ENCODE results near the gene ELANE. TPM values are rescaled to one million over a fixed set of nuclear protein-coding genes. Genes with fewer than 3 reads are reported as not detected.
A peak's percentile ranks its signal among the peaks of the same experiment; 100 is the strongest.

Gene ELANE
- total and polyA plus RNA-seq, 7 donors: 0.64 to 3.6 (median 1.8) TPM; not detected in 3

GRCh38 chr19:866769-867300 is 14.7 kb downstream of the ELANE start:
- H3K36me3 ChIP-seq: peaks cover 5 to 28% (median 9%) of the 10 kb centered on the region in 4 donors
- H3K4me1 ChIP-seq: peaks cover 0 to 57% (median 46%) of the 10 kb centered on the region in 4 donors
- no peak overlapping the region for H3K4me3 ChIP-seq
- no peak overlapping the region for H3K27ac ChIP-seq
- 88 to 89% methylated on average over 38 of the region's 38 CpGs for WGBS, 2 donors
- intact Hi-C loops (cut with DNase I): no loop called here
- H3K9me3 ChIP-seq: no peaks in the 10 kb centered on the region
- TF ChIP-seq POLR2AphosphoS5 (IDR thresholded peaks at IDR 0.05) (no peak), POLR2A (IDR thresholded peaks at IDR 0.05) (no peak), EP300 (IDR thresholded peaks at IDR 0.05) (no peak), CTCF (IDR thresholded peaks at IDR 0.05) (no peak)
- peaks cover 0 to 13% (median 2%) of the 10 kb centered on the region in 3 donors for H3K27me3 ChIP-seq
- DNase-seq: no peak

GRCh38 chr19:867301-867793 is 15.2 kb downstream of the ELANE start:
- intact Hi-C loops (cut with DNase I): no loop called here
- H3K9me3 ChIP-seq: no peaks in the 10 kb centered on the region
- DNase-seq: no peak
- TF ChIP-seq POLR2A (IDR thresholded peaks at IDR 0.05) (no peak), CTCF (IDR thresholded peaks at IDR 0.05) (no peak), POLR2AphosphoS5 (IDR thresholded peaks at IDR 0.05) (no peak), EP300 (IDR thresholded peaks at IDR 0.05) (no peak)
- peak overlapping the region in 2 of 4 donors; percentile 84 to 87 for H3K27ac ChIP-seq
- peaks cover 0 to 8% (median 0%) of the 10 kb centered on the region in 3 donors for H3K27me3 ChIP-seq
- no peak overlapping the region for H3K4me3 ChIP-seq
- 87% methylated on average over 16 of the region's 16 CpGs for WGBS, 2 donors
- peaks cover 0 to 57% (median 49%) of the 10 kb centered on the region in 4 donors for H3K4me1 ChIP-seq
- peaks cover 5 to 33% (median 9%) of the 10 kb centered on the region in 4 donors for H3K36me3 ChIP-seq

- Histone ChIP-seq H3K36me3 (peaks cover 5 to 36% (median 9%) of the 10 kb centered on the region in 4 donors), H3K4me1 (peaks cover 0 to 55% (median 47%) of the 10 kb centered on the region in 4 donors), H3K4me3 (no peak overlapping the region), H3K27me3 (peaks cover 0 to 2% (median 0%) of the 10 kb centered on the region in 3 donors), H3K9me3 (no peaks in the 10 kb centered on the region), H3K27ac (peak overlapping the region in 3 of 4 donors; percentile 84 to 87 (median 85))
- DNase-seq: no peak
- TF ChIP-seq CTCF (IDR thresholded peaks at IDR 0.05) (no peak), POLR2AphosphoS5 (IDR thresholded peaks at IDR 0.05) (peak in 1 of 4 donors; percentile 1)
- 92 to 95% methylated on average over 39 of the region's 39 CpGs for WGBS, 2 donors
- intact Hi-C loops (cut with DNase I): no loop called here
Observed at GRCh38 chr19:867855-868457, 15.9 kb downstream of the ELANE start.

DNA sequence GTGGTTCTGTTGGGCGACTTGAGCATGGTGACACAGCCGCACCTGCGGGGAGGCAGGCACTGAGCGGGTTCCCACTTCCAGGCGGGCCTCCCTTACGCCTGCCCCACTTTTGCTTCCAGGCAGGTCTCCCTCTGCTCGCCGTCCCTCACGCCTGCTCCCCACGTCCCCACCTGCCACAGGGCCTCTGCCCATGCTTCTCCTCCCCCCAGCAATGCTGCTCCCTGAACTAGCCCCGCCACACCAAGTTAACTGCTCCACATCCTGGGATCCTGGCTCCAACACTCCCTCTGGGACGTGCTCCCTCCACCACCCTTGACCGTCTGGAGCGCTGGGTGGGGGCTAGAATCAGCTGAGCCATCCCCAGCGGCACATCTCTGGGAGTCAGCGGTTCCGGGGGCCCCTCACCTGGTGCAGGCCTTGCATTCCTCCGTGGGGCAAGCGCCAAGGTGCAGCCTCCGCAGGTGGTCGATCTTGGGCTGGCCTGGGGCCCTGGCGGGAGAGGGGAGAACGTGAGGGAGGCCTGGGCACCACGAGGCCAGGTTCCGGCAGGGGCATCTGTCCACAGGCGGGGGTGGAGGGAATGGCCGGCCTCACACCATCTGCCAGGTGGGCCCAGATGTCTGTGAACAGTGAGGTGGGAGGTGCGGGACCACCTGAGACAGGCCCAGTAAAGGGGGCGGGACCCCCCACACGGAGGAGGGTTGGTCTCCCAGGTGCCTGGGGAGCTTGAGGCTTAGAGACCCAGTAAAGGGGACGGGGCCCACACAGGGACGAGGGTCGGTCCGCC is 16.5 kb downstream of the ELANE start:
- H3K27me3 ChIP-seq: no peaks in the 10 kb centered on the region
- no peak overlapping the region for H3K4me3 ChIP-seq
- 92 to 93% methylated on average over 34 of the region's 34 CpGs for WGBS, 2 donors
- H3K36me3 ChIP-seq: peaks cover 6 to 40% (median 10%) of the 10 kb centered on the region in 4 donors
- no peaks in the 10 kb centered on the region for H3K9me3 ChIP-seq
- intact Hi-C loops (cut with DNase I): no loop called here
- TF ChIP-seq POLR2A (IDR thresholded peaks at IDR 0.05): no peak
- TF ChIP-seq CTCF (IDR thresholded peaks at IDR 0.05): no peak
- no peak for TF ChIP-seq POLR2AphosphoS5 (IDR thresholded peaks at IDR 0.05)
- no peak for TF ChIP-seq EP300 (IDR thresholded peaks at IDR 0.05)
- no peak for DNase-seq
- peak overlapping the region; percentile 78 to 87 (median 84) for H3K27ac ChIP-seq
- H3K4me1 ChIP-seq: peaks cover 0 to 48% (median 43%) of the 10 kb centered on the region in 4 donors

Data from sigmoid colon (tissue), 7 donors.